Measurements from ENCODE around the gene PUS1.

- TF ChIP-seq CTCF (IDR thresholded peaks at IDR 0.05) (no peak), POLR2A (IDR thresholded peaks at IDR 0.05) (no peak)
Observed at GRCh38 chr12:131941116-131941986, 12.3 kb downstream of the PUS1 start.
